SHP77 (cell line): Measurements from ENCODE around the gene GFPT2.

ENCODE experiments used
- DNase-seq, 2 experiments: peaks; one replicate each; lab custom pipeline; 2025; lab: John Stamatoyannopoulos, UW

The GFPT2 gene

GRCh38 chr5:180332861-180333260 is 20.3 kb downstream of the GFPT2 start:
- DNase-seq = no peak

- no peak for DNase-seq
These were observed 21.1 kb downstream of the GFPT2 start for GRCh38 chr5:180332051-180332517.

- DNase-seq = no peak
These were observed 21.5 kb downstream of the GFPT2 start for GRCh38 chr5:180331647-180331950.

- no peak for DNase-seq
These were observed 22.1 kb downstream of the GFPT2 start for GRCh38 chr5:180330810-180331646.

GRCh38 chr5:180330270-180330648 is 22.9 kb downstream of the GFPT2 start:
- no peak for DNase-seq

GRCh38 chr5:180329606-180330269 is 23.4 kb downstream of the GFPT2 start:
- no peak for DNase-seq

GRCh38 chr5:180329138-180329435 is 24.0 kb downstream of the GFPT2 start:
- no peak for DNase-seq

- peak; percentile 82 to 83 for DNase-seq
These were observed 24.6 kb downstream of the GFPT2 start for GRCh38 chr5:180328296-180329137.

- no peak for DNase-seq
These were observed 26.1 kb downstream of the GFPT2 start for GRCh38 chr5:180326989-180327565.

GRCh38 chr5:180324601-180324950 is 28.6 kb downstream of the GFPT2 start:
- no peak for DNase-seq

- DNase-seq = no peak
These were observed 29.1 kb downstream of the GFPT2 start for GRCh38 chr5:180323941-180324600.

- DNase-seq = no peak
These were observed 30.0 kb downstream of the GFPT2 start for GRCh38 chr5:180323160-180323559.

GRCh38 chr5:180318456-180319089 is 34.6 kb downstream of the GFPT2 start:
- DNase-seq = no peak

- no peak for DNase-seq
These were observed 36.5 kb downstream of the GFPT2 start for GRCh38 chr5:180316586-180316985.

GRCh38 chr5:180315762-180316212 is 37.3 kb downstream of the GFPT2 start:
- DNase-seq = peak in 1 of 2 experiments; percentile 43

- DNase-seq = no peak
These were observed 39.2 kb downstream of the GFPT2 start for GRCh38 chr5:180313677-180314505.

GRCh38 chr5:180311216-180311615 is 41.9 kb downstream of the GFPT2 start:
- DNase-seq = no peak

- no peak for DNase-seq
These were observed 46.3 kb downstream of the GFPT2 start for GRCh38 chr5:180306796-180307195.

GRCh38 chr5:180305481-180305880 is 47.7 kb downstream of the GFPT2 start:
- peak in 1 of 2 experiments; percentile 18 for DNase-seq
